ENCODE measurements around the gene TMEM106C.
"Not testable (repeated sequence)": the region's sequence is repeated elsewhere in the genome, so short reads cannot be mapped to it uniquely, and the experiment has no call there.

The TMEM106C gene

DNA sequence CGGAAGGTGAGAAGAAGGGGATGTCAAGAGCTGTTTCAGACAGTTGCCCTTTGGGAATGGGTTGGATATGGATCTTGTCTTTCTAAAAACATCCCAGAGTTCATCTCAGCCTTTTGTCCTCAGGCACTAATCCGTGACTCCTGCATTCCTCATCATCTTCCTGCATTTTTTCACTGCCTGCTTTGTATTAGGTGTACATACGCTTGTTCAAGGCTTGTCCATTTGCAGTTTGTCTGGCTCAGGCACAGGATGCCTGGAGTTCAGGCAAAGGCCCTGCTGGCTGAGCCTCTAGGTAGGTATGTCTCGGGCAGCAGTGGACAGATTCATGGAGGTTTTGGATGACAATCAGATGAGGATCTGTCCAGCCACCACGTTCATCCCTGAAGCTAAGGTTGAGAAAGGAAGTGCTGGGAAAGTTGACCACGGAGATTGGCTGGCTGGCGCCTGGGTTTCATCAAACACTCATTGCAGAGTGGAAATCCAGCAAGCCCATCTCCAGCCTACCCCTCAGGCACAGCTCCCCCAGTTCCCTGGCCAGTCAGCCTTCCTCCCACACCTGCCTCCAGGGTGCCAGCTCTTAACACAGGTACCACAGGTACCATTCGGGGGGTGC lies 12.4 kb upstream of the TMEM106C start:
- DNase-seq, result no peak

- no peak for DNase-seq
Measured at GRCh38 chr12:47954058-47954457, 9.3 kb upstream of the TMEM106C start.

DNA sequence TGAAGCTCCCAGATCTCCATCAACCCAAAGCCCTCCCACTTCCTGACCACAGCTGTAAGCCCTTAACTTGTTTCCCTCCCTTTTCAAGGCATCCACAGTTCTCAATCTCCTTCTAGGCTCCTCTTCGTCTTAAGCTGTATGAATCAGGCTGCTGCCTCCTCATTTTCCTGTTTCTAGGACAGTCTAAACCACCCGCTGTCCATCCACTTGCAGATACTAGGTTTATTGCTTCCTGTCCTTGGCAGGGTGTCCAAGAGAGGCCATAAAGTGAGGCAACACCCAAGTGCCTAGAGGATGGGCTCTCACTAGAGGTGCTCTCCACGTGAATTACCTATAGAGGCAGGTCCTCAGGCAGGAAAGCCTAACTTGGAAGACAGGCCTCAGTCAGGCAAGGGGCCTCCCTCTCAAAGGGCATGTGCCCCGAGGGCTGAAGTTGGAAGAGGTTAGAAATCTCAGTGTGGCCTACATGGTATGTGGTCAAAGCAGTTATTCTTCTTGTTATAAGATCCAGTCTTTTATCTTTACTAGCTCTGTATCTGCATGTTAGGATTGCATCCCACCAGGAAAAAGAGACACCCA lies 8.8 kb upstream of the TMEM106C start:
- no peak for DNase-seq

DNA sequence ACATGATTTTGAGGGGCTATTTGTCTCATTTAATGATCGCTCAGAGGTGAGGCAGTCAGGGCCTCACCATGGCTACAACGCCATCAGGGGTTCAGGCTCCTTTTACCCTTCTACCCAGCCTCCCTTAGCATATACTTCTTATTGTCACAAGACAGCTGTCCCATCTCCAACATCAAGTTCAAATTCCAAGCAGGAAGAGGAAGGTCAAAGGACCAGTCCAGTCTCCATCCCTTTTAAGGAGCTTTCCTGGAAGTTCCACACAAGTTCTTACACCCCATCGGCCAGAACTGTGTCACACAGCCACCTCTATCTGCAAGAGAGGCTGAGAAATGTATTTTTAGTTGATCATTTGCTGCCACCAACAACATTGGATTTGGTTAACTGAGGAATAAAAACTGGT lies 8.3 kb upstream of the TMEM106C start:
- DNase-seq, result no peak

GRCh38 chr12:47957671-47958070 lies 5.7 kb upstream of the TMEM106C start:
- DNase-seq, result not testable (repeated sequence)

DNA sequence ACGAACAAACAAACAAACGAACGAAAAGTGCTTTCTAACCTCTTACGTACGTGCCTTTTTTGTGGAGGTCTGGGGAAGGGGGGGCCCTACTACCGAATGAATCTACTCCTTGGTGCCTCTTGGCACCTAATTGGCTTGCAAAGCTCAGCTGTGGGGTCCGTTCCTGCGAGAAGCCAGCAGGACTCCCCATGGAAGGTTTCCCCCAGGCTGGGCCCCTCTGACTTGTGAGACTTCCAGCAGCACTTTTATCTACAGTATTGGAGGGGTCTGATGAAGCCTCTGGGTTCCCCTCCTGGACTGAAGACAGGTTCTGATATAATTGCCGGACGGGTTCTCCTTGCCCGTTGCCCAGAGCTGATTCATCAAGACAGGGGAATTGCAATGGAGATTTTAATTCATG lies 1.2 kb upstream of the TMEM106C start:
- no peak for DNase-seq

DNA sequence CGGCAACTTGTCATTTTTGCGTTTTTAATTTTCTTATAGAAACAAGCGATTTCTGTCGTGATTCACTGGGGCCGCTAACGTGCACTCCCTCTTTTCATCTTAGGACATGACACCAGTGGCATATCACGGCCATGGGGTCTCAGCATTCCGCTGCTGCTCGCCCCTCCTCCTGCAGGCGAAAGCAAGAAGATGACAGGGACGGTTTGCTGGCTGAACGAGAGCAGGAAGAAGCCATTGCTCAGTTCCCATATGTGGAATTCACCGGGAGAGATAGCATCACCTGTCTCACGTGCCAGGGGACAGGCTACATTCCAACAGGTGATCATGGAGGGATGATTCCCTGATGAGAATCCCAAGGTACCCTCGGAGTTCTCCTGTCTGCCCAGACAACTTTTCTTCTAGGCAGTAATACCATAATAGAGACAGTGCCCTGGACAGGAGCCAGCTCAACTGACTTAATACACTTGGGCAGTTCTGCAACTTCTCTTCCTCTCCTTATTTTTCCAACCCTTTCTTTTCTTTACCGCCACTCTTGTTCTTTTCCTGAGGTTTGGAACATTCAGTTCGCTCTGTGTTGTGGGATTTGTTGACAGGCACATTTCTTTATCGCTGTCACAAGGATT lies 821 bp downstream of the TMEM106C start:
- no peak for DNase-seq

DNA sequence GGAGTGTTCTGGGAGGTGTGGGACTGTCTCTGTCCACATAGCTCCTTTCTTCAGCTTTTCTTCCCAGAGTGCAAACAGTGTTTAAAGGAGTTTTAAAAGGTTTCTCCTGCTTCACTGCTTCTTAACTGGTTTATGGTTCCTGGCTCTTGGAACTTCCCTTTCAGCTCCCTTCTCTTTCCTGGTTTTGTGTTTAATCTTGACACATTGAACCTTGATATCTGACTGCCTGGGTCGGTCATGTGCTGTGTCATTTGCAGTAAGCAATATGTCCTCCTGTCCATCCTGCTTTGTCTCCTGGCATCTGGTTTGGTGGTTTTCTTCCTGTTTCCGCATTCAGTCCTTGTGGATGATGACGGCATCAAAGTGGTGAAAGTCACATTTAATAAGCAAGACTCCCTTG lies 2.2 kb downstream of the TMEM106C start:
- DNase-seq, result no peak

GRCh38 chr12:47967461-47968321 lies 4.3 kb downstream of the TMEM106C start:
- DNase-seq, result no peak

GRCh38 chr12:47969845-47970244 lies 6.4 kb downstream of the TMEM106C start:
- no peak for DNase-seq

- no peak for DNase-seq
Measured at GRCh38 chr12:47970843-47971242, 7.4 kb downstream of the TMEM106C start.

DNA sequence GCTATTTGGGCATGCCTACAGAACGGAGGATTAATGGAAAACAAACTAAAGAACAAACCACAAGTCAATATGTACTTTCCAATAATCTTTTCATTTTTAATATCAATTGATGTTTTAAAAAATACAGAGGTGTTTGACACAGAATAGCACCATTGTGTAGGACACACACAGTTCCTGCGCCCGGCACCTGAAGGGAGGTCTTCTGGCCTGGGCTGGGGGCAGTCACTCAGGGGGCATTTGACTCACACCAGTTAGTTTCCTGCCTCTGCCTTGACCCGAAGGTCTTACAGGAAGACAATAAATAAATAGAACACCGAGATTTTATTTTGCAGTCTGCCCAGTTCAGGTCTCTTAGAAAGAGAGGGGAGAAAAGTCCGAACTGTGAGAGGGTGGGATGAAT lies 9.5 kb downstream of the TMEM106C start:
- DNase-seq, result no peak

GRCh38 chr12:47973870-47974269 lies 10.5 kb downstream of the TMEM106C start:
- no peak for DNase-seq

DNA sequence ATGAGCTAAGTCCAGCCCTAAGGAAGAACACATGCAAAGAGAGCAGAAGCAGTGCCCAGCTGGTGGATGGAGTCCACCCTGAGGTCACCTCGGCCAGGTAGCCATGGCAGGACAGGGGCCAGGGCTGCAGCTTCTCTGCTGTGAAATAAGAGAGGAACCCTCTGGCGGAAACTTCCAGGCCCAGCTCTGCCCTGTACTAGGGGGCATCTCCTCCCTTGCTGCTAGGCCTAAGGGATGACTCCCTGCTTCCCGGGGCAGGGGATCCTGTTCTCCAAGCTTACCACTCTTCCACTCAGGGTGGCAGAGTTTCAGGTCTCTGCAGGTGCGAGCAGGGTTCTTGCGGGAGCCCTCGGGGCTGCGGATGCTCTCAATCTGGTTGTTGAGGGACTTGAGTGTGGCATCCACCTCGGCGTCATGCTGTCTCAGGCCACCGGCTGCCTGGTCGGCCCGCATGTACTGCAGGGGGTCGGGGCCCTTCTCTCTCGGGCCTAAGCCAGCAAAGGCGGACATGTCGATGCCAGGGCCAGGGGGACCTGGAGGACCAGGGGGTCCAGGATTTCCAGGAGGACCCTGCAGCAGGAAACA lies 11.7 kb downstream of the TMEM106C start:
- no peak for DNase-seq

- DNase-seq, result no peak
Measured at GRCh38 chr12:47975816-47976215, 12.4 kb downstream of the TMEM106C start.

- no peak for DNase-seq
Measured at GRCh38 chr12:47977046-47977771, 13.8 kb downstream of the TMEM106C start.

- DNase-seq, result no peak
Measured at GRCh38 chr12:47977772-47978597, 14.6 kb downstream of the TMEM106C start.

DNA sequence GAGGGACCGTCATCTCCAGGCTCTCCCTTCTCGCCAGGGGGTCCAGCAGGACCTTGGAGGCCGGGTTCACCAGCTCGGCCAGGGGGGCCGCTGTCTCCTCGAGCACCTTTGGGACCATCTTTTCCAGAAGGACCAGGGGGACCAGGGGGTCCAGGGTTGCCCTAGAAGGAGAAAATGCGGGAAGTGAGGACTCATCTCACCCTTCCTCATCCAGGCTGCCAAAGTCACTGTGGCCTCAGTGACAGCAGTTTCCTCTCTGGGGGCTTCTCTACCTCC lies 15.1 kb downstream of the TMEM106C start:
- no peak for DNase-seq

- DNase-seq, result no peak
Measured at GRCh38 chr12:47979166-47979565, 15.8 kb downstream of the TMEM106C start.

- no peak for DNase-seq
Measured at GRCh38 chr12:47979686-47980085, 16.3 kb downstream of the TMEM106C start.

GRCh38 chr12:47980197-47980596 lies 16.8 kb downstream of the TMEM106C start:
- no peak for DNase-seq
